GM12873 (cell line): ENCODE measurements around the gene HTR2C.

Source experiments
- TF ChIP-seq, protein P1 (sequence below): IDR thresholded peaks from 2 replicates; pipeline ENCODE4 v1.5.1; 2012; ENCODE audit warnings: low read depth, mild to moderate bottlenecking, moderate library complexity, low read length, control low read depth; ENCODE audit not compliant: insufficient read depth; ENCODE audit errors: missing control alignments

Gene HTR2C

DNA sequence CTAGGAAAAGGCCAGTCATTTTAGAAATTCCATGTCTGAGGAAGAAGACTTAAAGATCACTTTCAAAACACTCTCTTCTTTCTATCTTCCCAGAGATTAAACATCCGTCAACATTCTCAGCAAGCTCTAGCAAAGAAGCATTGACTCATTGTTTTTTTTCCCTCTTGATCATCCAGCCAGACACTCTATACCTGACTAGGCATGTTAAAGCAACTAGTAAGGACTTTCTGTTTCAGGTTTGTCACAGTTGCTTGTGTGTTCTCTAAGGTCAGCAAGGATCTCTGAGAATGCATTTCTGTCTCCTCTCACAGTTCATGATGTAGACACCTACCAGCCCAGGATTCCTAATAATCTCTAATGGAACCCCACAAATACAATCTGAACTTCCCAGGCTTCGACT is 321.4 kb downstream of the HTR2C start:
- TF ChIP-seq, protein P1, sequence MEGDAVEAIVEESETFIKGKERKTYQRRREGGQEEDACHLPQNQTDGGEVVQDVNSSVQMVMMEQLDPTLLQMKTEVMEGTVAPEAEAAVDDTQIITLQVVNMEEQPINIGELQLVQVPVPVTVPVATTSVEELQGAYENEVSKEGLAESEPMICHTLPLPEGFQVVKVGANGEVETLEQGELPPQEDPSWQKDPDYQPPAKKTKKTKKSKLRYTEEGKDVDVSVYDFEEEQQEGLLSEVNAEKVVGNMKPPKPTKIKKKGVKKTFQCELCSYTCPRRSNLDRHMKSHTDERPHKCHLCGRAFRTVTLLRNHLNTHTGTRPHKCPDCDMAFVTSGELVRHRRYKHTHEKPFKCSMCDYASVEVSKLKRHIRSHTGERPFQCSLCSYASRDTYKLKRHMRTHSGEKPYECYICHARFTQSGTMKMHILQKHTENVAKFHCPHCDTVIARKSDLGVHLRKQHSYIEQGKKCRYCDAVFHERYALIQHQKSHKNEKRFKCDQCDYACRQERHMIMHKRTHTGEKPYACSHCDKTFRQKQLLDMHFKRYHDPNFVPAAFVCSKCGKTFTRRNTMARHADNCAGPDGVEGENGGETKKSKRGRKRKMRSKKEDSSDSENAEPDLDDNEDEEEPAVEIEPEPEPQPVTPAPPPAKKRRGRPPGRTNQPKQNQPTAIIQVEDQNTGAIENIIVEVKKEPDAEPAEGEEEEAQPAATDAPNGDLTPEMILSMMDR, result no peak

DNA sequence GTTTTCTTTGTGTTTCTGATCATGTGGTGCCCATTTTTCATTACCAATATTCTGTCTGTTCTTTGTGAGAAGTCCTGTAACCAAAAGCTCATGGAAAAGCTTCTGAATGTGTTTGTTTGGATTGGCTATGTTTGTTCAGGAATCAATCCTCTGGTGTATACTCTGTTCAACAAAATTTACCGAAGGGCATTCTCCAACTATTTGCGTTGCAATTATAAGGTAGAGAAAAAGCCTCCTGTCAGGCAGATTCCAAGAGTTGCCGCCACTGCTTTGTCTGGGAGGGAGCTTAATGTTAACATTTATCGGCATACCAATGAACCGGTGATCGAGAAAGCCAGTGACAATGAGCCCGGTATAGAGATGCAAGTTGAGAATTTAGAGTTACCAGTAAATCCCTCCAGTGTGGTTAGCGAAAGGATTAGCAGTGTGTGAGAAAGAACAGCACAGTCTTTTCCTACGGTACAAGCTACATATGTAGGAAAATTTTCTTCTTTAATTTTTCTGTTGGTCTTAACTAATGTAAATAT is 323.2 kb downstream of the HTR2C start:
- TF ChIP-seq, protein P1, result no peak

- TF ChIP-seq, protein P1, result no peak
Measured at GRCh38 chrX:114924423-114924822, 340.5 kb downstream of the HTR2C start.

DNA sequence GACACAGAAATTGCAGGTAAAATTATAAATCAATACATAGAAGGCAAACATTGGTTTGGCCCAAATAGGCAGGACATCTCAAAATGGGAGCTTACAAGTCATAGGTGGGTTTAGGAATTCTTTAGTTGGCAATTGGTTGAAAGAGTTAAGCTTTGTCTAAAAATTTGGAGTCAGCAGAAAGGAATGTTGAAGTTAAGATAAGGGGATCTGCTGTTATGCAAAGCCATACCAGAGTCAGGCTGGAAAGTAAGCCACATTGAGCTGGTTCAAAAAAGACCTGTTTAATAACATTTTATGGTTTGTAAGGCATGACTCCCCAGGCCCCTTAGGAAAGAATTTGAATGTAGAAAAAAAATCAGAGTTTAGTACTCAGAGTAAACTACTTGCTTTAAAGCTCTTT is 341.0 kb downstream of the HTR2C start:
- TF ChIP-seq, protein P1, result no peak

- TF ChIP-seq, protein P1, result no peak
Measured at GRCh38 chrX:114930227-114930626, 346.3 kb downstream of the HTR2C start.

GRCh38 chrX:114932550-114932949 is 348.7 kb downstream of the HTR2C start:
- TF ChIP-seq, protein P1, result no peak

DNA sequence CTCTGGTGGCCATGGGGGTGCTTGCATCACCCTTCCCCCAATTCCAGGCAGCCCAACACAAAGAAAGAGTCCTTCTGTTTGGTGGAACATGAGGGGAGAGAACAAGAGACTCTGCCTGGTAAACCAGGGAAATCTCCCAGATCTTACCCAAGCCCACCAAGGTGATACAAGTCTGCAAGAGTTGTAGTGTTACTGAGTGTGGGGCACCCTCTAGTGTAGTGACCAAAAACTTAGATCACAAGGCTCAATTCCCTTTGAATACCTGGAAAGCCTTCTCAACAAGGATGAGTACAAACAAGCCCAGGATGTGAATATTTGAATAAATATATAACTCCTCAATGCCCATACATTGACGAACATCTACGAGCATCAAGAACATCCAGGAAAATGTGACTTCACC is 368.8 kb downstream of the HTR2C start:
- TF ChIP-seq, protein P1, result no peak
